Measurements from ENCODE around the gene TRIM66. TPM values are rescaled to one million over a fixed set of nuclear protein-coding genes. Genes with fewer than 3 reads are reported as not detected.

Gene TRIM66
- total RNA-seq, 1 experiment from 2014 or later = 8.5 TPM

DNA sequence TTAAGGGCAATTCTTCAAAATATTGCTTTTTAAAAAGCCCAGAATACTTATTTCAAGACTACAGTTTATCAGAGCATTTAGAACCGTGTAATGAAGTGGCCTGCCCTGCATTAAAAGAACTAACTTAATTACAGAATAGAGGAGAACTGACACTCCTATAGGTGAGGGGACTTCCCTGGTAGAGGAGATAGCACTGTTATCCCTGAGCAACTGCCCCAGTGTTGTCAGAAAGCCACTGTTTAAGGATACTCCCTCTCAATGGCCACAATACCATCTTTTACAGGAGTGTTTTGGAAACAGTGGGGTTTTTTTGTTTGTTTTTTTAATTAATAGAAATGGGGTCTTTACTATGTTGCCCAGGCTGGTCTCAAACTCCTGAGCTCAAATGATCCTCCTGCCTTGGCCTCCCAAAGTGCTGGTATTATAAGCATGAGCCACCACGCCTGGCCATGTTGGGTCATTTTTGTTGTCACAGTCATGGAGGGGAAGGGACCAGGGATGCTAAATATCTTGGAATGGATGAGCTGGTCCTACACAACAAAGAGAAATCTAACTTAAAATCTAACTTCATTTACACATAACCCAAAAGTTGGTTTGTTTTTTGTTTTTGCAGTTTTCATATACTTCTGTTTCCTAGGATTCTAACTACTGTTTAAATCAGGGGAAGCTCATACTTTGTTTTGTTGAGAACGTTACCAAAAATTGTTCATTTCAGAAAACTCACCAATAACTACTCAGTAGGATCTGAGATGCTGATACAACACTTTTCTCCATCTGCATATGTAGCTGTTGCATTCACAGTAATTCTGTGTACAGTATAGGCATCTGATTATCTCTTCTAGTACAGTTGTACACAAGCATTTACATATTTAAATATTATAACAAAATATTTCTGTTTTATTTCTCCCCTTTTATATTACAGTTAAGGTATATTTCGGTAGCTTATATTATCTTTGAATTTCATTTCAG, 8.2 kb upstream of the TRIM66 start:
- no peak for DNase-seq (ENCODE audit: low read depth)

DNA sequence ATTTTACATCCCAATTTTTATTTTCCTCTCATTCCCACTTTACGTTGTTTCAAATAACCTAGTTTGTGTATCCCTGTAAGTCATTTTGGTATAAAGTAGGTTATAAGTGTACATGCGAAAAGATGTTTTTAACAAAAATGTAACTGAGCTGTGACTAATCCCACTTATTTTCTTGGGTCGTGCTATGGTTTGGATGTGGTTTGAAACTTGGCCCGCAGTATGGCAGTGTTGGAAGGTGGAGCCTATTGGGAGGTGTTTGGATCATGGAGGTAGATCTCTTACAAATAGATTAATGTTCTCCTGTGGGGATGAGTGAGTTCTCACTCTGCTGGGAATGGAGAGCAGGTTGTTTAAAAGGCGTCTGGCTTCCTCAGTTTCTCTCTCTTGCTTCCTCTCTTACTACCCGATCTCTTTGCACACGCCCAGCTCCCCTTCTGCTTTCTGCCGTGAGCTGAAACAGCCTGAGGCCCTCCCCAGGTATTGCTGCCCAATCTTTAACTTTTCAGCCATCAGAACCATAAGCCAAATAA, 7.3 kb upstream of the TRIM66 start:
- peak; percentile 57 for DNase-seq (ENCODE audit: low read depth)

GRCh38 chr11:8688414-8689362, 6.2 kb upstream of the TRIM66 start:
- peak; percentile 97 for DNase-seq (ENCODE audit: low read depth)

GRCh38 chr11:8686325-8686724, 3.9 kb upstream of the TRIM66 start:
- DNase-seq (ENCODE audit: low read depth) = no peak

DNA sequence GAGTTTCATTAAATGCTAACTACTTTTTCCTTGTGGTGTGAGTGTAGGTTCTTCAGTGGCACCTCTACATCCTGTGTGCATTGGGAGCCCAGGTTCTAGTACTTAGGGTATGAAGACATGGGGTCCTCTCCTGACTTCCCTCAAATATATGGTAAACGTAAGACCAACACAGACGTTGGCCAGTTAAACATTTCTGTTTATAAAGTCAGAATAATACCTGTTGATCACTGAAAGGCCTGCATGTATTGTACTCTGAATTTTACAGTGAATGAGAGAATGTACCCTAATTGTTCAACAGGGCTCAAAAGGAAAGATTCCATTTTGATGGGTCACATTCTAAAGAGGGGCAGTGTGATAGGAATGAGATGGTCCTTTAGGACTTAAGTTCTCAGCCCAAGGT, 3.4 kb upstream of the TRIM66 start:
- DNase-seq (ENCODE audit: low read depth) = no peak

GRCh38 chr11:8685306-8685705, 2.8 kb upstream of the TRIM66 start:
- no peak for DNase-seq (ENCODE audit: low read depth)

GRCh38 chr11:8684600-8685290, 2.3 kb upstream of the TRIM66 start:
- no peak for DNase-seq (ENCODE audit: low read depth)

DNA sequence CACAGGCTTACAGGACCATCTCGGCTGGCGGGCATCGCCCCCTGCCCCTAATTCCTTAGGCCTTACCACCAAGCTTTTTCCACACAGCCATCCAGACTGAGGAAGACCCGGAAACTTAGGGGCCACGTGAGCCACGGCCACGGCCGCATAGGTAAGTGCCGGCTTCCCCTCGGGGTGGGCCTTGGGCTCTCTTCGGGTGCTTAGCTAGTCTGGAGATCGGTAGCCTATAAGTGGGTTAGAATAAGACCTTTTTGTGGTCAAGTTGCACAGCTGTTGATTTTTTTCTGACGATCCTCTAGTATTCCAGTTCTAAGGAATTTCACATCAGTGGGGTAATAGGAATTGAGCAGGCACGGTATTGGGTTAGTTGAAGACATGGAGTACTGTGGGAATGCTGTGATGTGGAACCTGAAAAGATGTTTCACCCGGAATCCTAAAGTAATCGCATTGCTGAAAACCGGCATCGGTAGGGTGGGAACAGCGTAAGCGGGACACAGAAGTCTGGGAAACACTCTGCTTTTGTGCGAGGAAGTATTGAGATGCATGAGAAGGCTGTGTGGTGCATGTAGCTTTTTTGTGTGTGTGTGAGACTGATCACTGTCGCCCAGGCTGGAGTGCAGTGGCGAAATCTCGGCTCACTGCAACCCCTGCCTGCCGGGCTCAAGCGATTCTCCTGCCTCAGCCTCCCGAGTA, 796 bp upstream of the TRIM66 start:
- DNase-seq (ENCODE audit: low read depth) = no peak

GRCh38 chr11:8681837-8682302, 595 bp downstream of the TRIM66 start:
- DNase-seq (ENCODE audit: low read depth) = no peak

GRCh38 chr11:8679006-8679405, 3.5 kb downstream of the TRIM66 start:
- DNase-seq (ENCODE audit: low read depth) = no peak

DNA sequence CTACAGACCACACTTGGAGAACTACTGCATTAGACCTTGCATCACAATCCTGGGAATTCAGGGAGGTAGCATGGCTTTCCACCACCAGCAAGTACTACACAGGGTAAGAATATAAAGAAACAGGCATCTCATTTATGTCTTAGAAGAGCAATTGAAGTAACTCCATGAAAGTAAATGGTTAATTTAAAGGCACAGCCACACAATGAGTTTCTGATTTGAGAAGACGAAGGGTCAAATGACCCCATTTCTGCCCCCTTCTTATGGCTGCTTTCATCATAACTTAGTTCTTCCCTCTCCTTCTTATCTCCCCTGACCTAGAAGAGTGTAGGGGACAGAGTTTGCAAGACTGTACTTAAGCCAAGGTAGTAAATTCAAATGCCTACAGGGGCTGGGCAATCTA, 6.0 kb downstream of the TRIM66 start:
- DNase-seq (ENCODE audit: low read depth) = no peak

DNA sequence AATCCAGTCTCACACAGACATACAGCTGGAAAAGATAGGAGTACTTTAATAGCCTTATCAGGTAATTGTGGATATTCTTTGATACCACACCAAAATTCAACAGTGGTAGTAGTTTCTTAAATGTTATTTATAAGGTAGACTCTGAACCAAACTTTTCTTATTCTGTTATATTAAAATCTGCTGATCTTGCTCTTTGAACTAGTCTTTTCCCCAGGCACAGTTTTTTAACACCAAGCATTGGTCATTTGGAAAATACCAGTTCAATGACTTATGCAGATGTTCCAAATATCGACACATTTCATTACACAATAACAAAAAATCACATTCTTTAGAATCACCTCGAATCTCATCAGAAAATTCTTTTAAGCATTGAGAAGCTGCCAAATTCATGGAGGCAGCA, 7.6 kb downstream of the TRIM66 start:
- no peak for DNase-seq (ENCODE audit: low read depth)

GRCh38 chr11:8672346-8672745, 10.1 kb downstream of the TRIM66 start:
- DNase-seq (ENCODE audit: low read depth) = no peak

DNA sequence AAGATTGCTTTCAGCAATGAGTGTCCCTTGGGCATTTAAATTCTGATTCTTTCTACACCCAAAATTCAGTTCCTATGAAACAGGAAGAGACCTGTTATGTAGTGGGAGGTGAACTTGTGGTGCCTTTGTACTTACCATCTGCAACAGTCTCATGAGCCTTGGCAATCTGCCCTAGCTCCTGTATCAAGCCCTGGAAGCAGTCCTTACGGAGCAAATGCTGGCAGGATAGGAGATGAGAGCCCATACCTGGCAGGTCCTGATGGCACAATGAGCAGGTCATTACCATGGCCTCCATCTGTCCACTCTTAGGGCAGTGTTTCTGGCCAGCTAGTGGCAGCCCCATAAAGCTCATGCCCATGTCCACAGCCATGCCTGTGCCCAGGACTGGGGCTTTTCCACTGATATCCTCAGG, 10.8 kb downstream of the TRIM66 start:
- peak; percentile 78 for DNase-seq (ENCODE audit: low read depth)

GRCh38 chr11:8671193-8671612, 11.3 kb downstream of the TRIM66 start:
- DNase-seq (ENCODE audit: low read depth) = peak; percentile 95

- peak; percentile 39 for DNase-seq (ENCODE audit: low read depth)
These were observed 12.4 kb downstream of the TRIM66 start for GRCh38 chr11:8670081-8670480.

DNA sequence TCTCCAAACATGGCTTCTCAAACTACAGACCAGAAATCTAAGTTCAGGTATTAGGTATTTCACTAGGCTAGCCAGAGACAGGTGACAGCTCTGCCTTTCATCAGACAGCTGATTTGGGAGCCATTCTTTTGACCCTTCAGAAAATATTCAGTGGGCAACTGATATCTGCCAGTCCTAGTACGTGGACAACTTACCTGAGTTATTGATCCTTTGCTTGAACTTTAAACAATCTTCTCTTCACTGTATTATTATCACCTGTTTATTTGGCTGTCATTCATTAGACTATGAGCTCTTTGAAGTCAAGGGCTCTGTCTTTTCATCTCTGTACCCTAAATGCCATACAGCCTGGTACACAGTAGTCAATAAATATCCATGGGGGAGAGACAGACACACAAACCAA, 17.2 kb downstream of the TRIM66 start:
- no peak for DNase-seq (ENCODE audit: low read depth)

DNA sequence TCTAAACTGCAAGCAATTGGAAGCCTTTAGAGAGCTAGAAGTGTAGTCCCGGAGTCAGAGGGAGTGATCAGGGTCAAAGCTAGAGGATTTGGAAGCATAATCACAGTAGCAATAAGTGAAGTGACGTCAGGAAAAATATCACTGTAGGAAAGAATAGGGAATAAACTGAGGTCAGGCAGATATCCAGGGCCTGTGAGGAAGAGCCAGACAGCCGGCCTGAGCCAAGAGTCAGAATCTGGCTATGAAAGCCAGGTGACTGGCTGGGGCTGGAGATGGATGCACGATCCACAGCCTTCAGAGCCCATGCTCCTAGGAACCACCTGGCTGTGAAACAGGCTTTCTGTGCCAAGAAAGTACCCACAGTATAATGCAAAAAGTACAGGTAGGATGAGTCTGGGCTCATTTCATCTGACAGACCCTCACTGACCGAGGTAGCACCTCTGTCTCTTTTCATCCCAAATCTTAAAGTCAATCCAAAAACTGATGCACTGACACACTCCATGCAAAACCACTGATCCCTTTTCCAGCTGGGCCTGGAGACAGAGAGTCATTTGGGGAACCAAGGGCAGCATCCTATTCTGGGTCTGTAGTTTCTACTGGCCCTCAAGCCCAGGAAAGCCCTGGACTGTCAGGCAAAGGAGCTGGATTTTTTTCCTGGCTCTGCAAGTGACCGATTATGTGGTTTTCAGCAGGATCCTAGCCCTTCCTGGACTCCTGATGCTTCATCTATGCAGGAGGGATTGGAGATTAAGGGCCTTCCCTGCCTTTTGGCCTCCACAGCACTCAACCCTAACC, 21.3 kb downstream of the TRIM66 start:
- no peak for DNase-seq (ENCODE audit: low read depth)

- no peak for DNase-seq (ENCODE audit: low read depth)
These were observed 24.0 kb downstream of the TRIM66 start for GRCh38 chr11:8658321-8659057.

Data from LHCN-M2 (cell line).